Liver (tissue), 9 donors: Measurements from ENCODE around the gene KCTD12. TPM values are rescaled to one million over a fixed set of nuclear protein-coding genes. Genes with fewer than 3 reads are reported as not detected.

Experiments used
- DNase-seq: peaks from one replicate; pipeline ENCODE4 v3.0.0-alpha.2; 2017; ENCODE audit warnings: low spot score
- H3K27ac ChIP-seq, 2 donors: one replicate each; pipeline ENCODE4 v1.7.0; 2013; ENCODE audit warnings: inconsistent platforms in 2 of 2, low read length in 2 of 2, control low read depth in 1 of 2, low read depth in 1 of 2, mild to moderate bottlenecking in 1 of 2
- H3K27me3 ChIP-seq, 4 donors: one replicate each; pipeline versions ENCODE4 v1.6.1 to v1.7.0; 2013; ENCODE audit warnings: low read length in 3 of 4, inconsistent platforms in 1 of 4, mild to moderate bottlenecking in 1 of 4, moderate library complexity in 1 of 4; ENCODE audit not compliant: control insufficient read depth in 4 of 4, insufficient read depth in 4 of 4
- H3K36me3 ChIP-seq, 4 donors: one replicate each; pipeline versions ENCODE4 v1.6.1 to v1.7.0; 2013; ENCODE audit warnings: low read length in 3 of 4, mild to moderate bottlenecking in 3 of 4, low read depth in 1 of 4, moderate library complexity in 1 of 4; ENCODE audit not compliant: control insufficient read depth in 4 of 4, insufficient read depth in 3 of 4
- H3K4me1 ChIP-seq, 4 donors: one replicate each; pipeline versions ENCODE4 v1.6.1 to v1.7.0; 2013; ENCODE audit warnings: low read length in 3 of 4, mild to moderate bottlenecking in 3 of 4, moderate library complexity in 1 of 4; ENCODE audit not compliant: control insufficient read depth in 4 of 4, insufficient read depth in 4 of 4
- H3K4me3 ChIP-seq, 3 donors: one replicate each; pipeline versions ENCODE4 v1.6.1 to v1.7.0; 2013; ENCODE audit warnings: low read length in 3 of 3, control low read depth in 1 of 3, low read depth in 1 of 3, mild to moderate bottlenecking in 1 of 3
- H3K9ac ChIP-seq, 2 donors: one replicate each; pipeline ENCODE4 v1.7.0; 2013; ENCODE audit warnings: low read length in 2 of 2, mild to moderate bottlenecking in 2 of 2, moderate library complexity in 2 of 2, control low read depth in 1 of 2, low read depth in 1 of 2
- H3K9me3 ChIP-seq, 4 donors: one replicate each; pipeline versions ENCODE4 v1.6.1 to v1.7.0; 2013; ENCODE audit warnings: low read length in 3 of 4; ENCODE audit not compliant: control insufficient read depth in 4 of 4
- EGR1 ChIP-seq, 2 donors: IDR thresholded peaks; 2 replicates each; pipeline ENCODE4 v1.6.1; 2016 to 2018; ENCODE audit warnings: antibody characterized with exemption in 2 of 2, low read depth in 2 of 2
- FOXA1 ChIP-seq: IDR thresholded peaks from 2 replicates; pipeline ENCODE4 v1.6.1; 2016; ENCODE audit warnings: antibody characterized with exemption
- FOXA2 ChIP-seq: IDR thresholded peaks from 2 replicates; pipeline ENCODE4 v1.6.1; 2016; ENCODE audit warnings: antibody characterized with exemption
- GABPA ChIP-seq, 2 donors: IDR thresholded peaks in 1 of 2; conservative IDR thresholded peaks in 1 of 2; 2 replicates each; pipeline ENCODE4 v1.6.1; 2016; ENCODE audit warnings: antibody characterized with exemption in 2 of 2, mild to moderate bottlenecking in 1 of 2, moderate library complexity in 1 of 2
- HNF4A ChIP-seq, 2 donors: conservative IDR thresholded peaks; 2 replicates each; pipeline ENCODE4 v1.6.1; 2016; ENCODE audit warnings: antibody characterized with exemption in 2 of 2, mild to moderate bottlenecking in 2 of 2
- HNF4G ChIP-seq: IDR thresholded peaks from 2 replicates; pipeline ENCODE4 v1.6.1; 2016; ENCODE audit warnings: antibody characterized with exemption
- JUND ChIP-seq, 2 donors: IDR thresholded peaks; 2 replicates each; pipeline ENCODE4 v1.6.1; 2016; ENCODE audit warnings: antibody characterized with exemption in 2 of 2
- NR2F2 ChIP-seq: IDR thresholded peaks from 2 replicates; pipeline ENCODE4 v1.6.1; 2016; ENCODE audit warnings: antibody characterized with exemption
- RAD21 ChIP-seq, 2 donors: IDR thresholded peaks; 2 replicates each; pipeline ENCODE4 v1.6.1; 2016; ENCODE audit warnings: antibody characterized with exemption in 2 of 2, mild to moderate bottlenecking in 2 of 2
- SP1 ChIP-seq: IDR thresholded peaks from 2 replicates; pipeline ENCODE4 v1.6.1; 2018; ENCODE audit warnings: antibody characterized with exemption, mild to moderate bottlenecking
- TAF1 ChIP-seq: conservative IDR thresholded peaks from 2 replicates; pipeline ENCODE4 v1.6.1; 2016; ENCODE audit warnings: antibody characterized with exemption, mild to moderate bottlenecking
- WGBS: extraction: QIAGEN DNeasy Blood & Tissue Kit; methylation state at CpG from one replicate; pipeline ENCODE4 v1.1.7; 2013; 5-methylcytosine and 5-hydroxymethylcytosine counted together
- polyA plus RNA-seq, 2 donors: library from polyadenylated mRNA; stranded (reverse) in 1 of 2; unstranded in 1 of 2; fragments of 200-250 nt in 1 of 2; fragments of >200 nt in 1 of 2; fragmentation: Nextera tagmentation in 1 of 2; extraction: Ambion mirVana in 1 of 2; gene quantifications; one replicate each; pipeline versions ENCODE4 v1.2.1 to v1.2.3, GENCODE V29; 2013 to 2015
- total RNA-seq, 2 donors: library from RNA; depleted of rRNA; stranded (reverse); fragments of >200 nt; gene quantifications; one replicate each; pipeline ENCODE4 v1.2.3, GENCODE V29; 2014
- TF ChIP-seq, protein P1 (sequence below): fragments of 150-350 bp; IDR thresholded peaks from 2 replicates; pipeline ENCODE4 v1.5.1; 2017; ENCODE audit warnings: improper control_type of control experiment, low read depth, low read length; ENCODE audit not compliant: missing input control
- TF ChIP-seq, protein P2 (sequence below): IDR thresholded peaks from 2 replicates; pipeline ENCODE4 v1.6.1; 2016; ENCODE audit warnings: antibody characterized with exemption
- TF ChIP-seq, protein P3 (sequence below): IDR thresholded peaks from 2 replicates; pipeline ENCODE4 v1.6.1; 2016; ENCODE audit warnings: antibody characterized with exemption
- TF ChIP-seq, protein P4 (sequence below): IDR thresholded peaks from 2 replicates; pipeline ENCODE4 v1.6.1; 2016; ENCODE audit warnings: antibody characterized with exemption
- TF ChIP-seq, protein P5 (sequence below): IDR thresholded peaks from 2 replicates; pipeline ENCODE4 v1.6.1; 2016; ENCODE audit warnings: antibody characterized with exemption, mild to moderate bottlenecking
- donor health status: healthy.
- donor health status: healthy.
- donor health status: healthy.
- donor health status: healthy.
- donor health status: healthy.

KCTD12 gene
- total and polyA plus RNA-seq, 4 donors, result 1.5 to 14.8 (median 6.6) TPM

DNA sequence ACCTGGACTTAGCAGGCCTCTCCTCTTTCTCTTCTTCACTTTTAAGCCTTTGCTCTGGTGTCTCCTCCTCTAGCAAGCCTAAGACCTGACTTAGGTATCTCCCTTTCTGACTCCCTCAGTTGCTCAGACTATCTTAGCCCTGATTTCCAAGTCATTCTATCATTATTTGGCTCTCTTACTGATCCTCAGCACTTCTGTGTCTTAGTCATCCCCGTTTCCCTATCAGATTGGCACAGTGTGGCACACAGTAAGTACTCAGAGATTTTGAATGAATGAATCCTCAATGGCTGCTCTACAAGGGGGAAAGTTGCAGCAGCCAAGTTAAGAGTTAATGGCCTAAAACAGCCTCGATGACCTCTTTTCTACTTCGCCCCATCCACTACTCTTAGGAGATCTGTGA is 8.2 kb downstream of the KCTD12 start:
- H3K4me1 ChIP-seq, result peaks cover 0 to 3% (median 0%) of the 10 kb centered on the region in 4 donors
- no peaks in the 10 kb centered on the region for H3K27me3 ChIP-seq
- no peak for DNase-seq
- no peaks in the 10 kb centered on the region for H3K36me3 ChIP-seq
- H3K9me3 ChIP-seq, result no peaks in the 10 kb centered on the region
- H3K4me3 ChIP-seq, result no peak overlapping the region
- TF ChIP-seq HNF4G, result no peak
- TF ChIP-seq SP1, result no peak
- no peak for TF ChIP-seq GABPA (IDR thresholded peaks at IDR 0.05 in 1 of 2, conservative IDR thresholded peaks at IDR 0.05 in 1 of 2)
- TF ChIP-seq, protein P1, sequence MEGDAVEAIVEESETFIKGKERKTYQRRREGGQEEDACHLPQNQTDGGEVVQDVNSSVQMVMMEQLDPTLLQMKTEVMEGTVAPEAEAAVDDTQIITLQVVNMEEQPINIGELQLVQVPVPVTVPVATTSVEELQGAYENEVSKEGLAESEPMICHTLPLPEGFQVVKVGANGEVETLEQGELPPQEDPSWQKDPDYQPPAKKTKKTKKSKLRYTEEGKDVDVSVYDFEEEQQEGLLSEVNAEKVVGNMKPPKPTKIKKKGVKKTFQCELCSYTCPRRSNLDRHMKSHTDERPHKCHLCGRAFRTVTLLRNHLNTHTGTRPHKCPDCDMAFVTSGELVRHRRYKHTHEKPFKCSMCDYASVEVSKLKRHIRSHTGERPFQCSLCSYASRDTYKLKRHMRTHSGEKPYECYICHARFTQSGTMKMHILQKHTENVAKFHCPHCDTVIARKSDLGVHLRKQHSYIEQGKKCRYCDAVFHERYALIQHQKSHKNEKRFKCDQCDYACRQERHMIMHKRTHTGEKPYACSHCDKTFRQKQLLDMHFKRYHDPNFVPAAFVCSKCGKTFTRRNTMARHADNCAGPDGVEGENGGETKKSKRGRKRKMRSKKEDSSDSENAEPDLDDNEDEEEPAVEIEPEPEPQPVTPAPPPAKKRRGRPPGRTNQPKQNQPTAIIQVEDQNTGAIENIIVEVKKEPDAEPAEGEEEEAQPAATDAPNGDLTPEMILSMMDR, result no peak
- TF ChIP-seq, protein P2, sequence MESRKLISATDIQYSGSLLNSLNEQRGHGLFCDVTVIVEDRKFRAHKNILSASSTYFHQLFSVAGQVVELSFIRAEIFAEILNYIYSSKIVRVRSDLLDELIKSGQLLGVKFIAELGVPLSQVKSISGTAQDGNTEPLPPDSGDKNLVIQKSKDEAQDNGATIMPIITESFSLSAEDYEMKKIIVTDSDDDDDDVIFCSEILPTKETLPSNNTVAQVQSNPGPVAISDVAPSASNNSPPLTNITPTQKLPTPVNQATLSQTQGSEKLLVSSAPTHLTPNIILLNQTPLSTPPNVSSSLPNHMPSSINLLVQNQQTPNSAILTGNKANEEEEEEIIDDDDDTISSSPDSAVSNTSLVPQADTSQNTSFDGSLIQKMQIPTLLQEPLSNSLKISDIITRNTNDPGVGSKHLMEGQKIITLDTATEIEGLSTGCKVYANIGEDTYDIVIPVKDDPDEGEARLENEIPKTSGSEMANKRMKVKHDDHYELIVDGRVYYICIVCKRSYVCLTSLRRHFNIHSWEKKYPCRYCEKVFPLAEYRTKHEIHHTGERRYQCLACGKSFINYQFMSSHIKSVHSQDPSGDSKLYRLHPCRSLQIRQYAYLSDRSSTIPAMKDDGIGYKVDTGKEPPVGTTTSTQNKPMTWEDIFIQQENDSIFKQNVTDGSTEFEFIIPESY, result no peak
- TF ChIP-seq RAD21 (IDR thresholded peaks at IDR 0.05), result no peak
- TF ChIP-seq FOXA1, result no peak
- WGBS, result 77% methylated on average over 3 of the region's 3 CpGs
- H3K27ac ChIP-seq, result no peak overlapping the region
- H3K9ac ChIP-seq, result no peak overlapping the region

DNA sequence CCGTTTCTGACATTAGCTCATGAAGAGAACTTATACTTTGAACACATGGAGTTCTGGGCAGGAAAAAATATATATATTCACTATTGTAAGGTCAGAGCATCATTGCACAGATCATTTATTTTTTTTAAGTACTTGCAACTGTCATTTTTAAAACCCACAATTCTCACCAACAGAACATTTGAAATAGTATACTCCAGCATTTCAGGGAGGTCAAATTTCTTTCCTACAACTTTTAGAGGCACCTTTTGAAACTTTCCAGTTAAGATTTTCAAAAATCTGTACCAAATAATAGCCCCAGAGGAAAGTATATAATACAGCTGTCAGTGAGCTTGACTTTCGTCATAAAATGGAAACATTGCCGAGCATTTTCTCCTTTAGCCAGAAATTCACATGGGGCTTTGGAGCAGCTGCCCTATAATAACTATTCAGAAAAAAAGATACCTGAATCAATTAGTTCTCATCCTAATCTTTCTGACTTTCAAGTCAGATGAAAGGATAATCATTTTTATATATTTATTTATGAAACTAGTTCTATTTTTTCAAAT is 10.9 kb downstream of the KCTD12 start:
- Histone ChIP-seq H3K4me1 (peaks cover 0 to 3% (median 0%) of the 10 kb centered on the region in 4 donors), H3K4me3 (no peak overlapping the region), H3K27ac (no peak overlapping the region), H3K9ac (no peak overlapping the region), H3K9me3 (no peaks in the 10 kb centered on the region), H3K36me3 (no peaks in the 10 kb centered on the region), H3K27me3 (peaks cover 0 to 3% (median 0%) of the 10 kb centered on the region in 4 donors)
- TF ChIP-seq SP1, result no peak
- TF ChIP-seq, protein P3, sequence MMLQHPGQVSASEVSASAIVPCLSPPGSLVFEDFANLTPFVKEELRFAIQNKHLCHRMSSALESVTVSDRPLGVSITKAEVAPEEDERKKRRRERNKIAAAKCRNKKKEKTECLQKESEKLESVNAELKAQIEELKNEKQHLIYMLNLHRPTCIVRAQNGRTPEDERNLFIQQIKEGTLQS, result no peak
- TF ChIP-seq JUND (IDR thresholded peaks at IDR 0.05), result no peak
- TF ChIP-seq, protein P4, sequence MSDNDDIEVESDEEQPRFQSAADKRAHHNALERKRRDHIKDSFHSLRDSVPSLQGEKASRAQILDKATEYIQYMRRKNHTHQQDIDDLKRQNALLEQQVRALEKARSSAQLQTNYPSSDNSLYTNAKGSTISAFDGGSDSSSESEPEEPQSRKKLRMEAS, result no peak
- no peak for TF ChIP-seq TAF1
- TF ChIP-seq FOXA1, result no peak
- no peak for TF ChIP-seq HNF4G
- TF ChIP-seq RAD21 (IDR thresholded peaks at IDR 0.05), result no peak
- TF ChIP-seq HNF4A (conservative IDR thresholded peaks at IDR 0.05), result no peak
- TF ChIP-seq, protein P5, sequence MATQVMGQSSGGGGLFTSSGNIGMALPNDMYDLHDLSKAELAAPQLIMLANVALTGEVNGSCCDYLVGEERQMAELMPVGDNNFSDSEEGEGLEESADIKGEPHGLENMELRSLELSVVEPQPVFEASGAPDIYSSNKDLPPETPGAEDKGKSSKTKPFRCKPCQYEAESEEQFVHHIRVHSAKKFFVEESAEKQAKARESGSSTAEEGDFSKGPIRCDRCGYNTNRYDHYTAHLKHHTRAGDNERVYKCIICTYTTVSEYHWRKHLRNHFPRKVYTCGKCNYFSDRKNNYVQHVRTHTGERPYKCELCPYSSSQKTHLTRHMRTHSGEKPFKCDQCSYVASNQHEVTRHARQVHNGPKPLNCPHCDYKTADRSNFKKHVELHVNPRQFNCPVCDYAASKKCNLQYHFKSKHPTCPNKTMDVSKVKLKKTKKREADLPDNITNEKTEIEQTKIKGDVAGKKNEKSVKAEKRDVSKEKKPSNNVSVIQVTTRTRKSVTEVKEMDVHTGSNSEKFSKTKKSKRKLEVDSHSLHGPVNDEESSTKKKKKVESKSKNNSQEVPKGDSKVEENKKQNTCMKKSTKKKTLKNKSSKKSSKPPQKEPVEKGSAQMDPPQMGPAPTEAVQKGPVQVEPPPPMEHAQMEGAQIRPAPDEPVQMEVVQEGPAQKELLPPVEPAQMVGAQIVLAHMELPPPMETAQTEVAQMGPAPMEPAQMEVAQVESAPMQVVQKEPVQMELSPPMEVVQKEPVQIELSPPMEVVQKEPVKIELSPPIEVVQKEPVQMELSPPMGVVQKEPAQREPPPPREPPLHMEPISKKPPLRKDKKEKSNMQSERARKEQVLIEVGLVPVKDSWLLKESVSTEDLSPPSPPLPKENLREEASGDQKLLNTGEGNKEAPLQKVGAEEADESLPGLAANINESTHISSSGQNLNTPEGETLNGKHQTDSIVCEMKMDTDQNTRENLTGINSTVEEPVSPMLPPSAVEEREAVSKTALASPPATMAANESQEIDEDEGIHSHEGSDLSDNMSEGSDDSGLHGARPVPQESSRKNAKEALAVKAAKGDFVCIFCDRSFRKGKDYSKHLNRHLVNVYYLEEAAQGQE, result no peak
- TF ChIP-seq, protein P1, result no peak
- TF ChIP-seq GABPA (IDR thresholded peaks at IDR 0.05 in 1 of 2, conservative IDR thresholded peaks at IDR 0.05 in 1 of 2), result no peak
- TF ChIP-seq FOXA2, result no peak
- TF ChIP-seq NR2F2, result no peak
- TF ChIP-seq EGR1 (IDR thresholded peaks at IDR 0.05; ENCODE audit: low read depth in 2 of 2), result no peak
- TF ChIP-seq, protein P2, result no peak
- WGBS, result 79% methylated on average over 3 of the region's 3 CpGs
- DNase-seq, result no peak
